IgD-negative memory B cell (primary cell): ENCODE data around the gene PPP2R5A. TPM values are rescaled to one million over a fixed set of nuclear protein-coding genes. Genes with fewer than 3 reads are reported as not detected.
A peak's percentile ranks its signal among the peaks of the same experiment; 100 is the strongest.

Source experiments
- H3K27ac Mint-ChIP-seq, 3 donors: one replicate each; pipeline ENCODE4 v1.8.0; 2020 to 2022; ENCODE audit warnings: mild to moderate bottlenecking in 3 of 3, mixed read lengths in 3 of 3, moderate library complexity in 1 of 3
- H3K27me3 Mint-ChIP-seq: one replicate; pipeline ENCODE4 v1.8.0; 2021; ENCODE audit warnings: mixed read lengths
- H3K36me3 Mint-ChIP-seq: one replicate; pipeline ENCODE4 v1.8.0; 2020; ENCODE audit warnings: mild to moderate bottlenecking, mixed read lengths
- H3K4me1 Mint-ChIP-seq, 3 donors: one replicate each; pipeline ENCODE4 v1.8.0; 2020 to 2022; ENCODE audit warnings: mixed read lengths in 3 of 3, mild to moderate bottlenecking in 1 of 3
- H3K4me3 Mint-ChIP-seq, 4 donors: one replicate each; pipeline ENCODE4 v1.8.0; 2020 to 2022; ENCODE audit warnings: mild to moderate bottlenecking in 4 of 4, mixed read lengths in 4 of 4, moderate library complexity in 3 of 4
- H3K9me3 Mint-ChIP-seq, 3 donors: one replicate each; pipeline ENCODE4 v1.8.0; 2020 to 2021; ENCODE audit warnings: mixed read lengths in 3 of 3, mild to moderate bottlenecking in 1 of 3
- polyA plus RNA-seq: library from polyadenylated mRNA; unstranded; fragments of 300-500 nt; fragmentation: Illumina TruSeq; gene quantifications from one replicate; pipeline ENCODE4 v1.2.3, GENCODE V29; 2021

The PPP2R5A gene
- polyA plus RNA-seq = 25.1 TPM

GRCh38 chr1:212284744-212285684 is at the start of gene PPP2R5A:
PPP2R5A (plus strand) TSS chr1:212285410; CDS start chr1:212286111, 701 bp downstream.
- Mint-ChIP-seq H3K4me1 (peaks cover 10 to 31% (median 13%) of the 10 kb centered on the region in 3 donors), H3K36me3 (no peaks in the 10 kb centered on the region), H3K27me3 (peaks cover 1% of the 10 kb centered on the region), H3K9me3 (no peaks in the 10 kb centered on the region), H3K4me3 (peak within 1 kb of the TSS; percentile 95 to 99 (median 96)), H3K27ac (peak within 1 kb of the TSS; percentile 95 to 99 (median 97))

GRCh38 chr1:212235857-212236256 is 49.4 kb upstream of the PPP2R5A start:
- no peak overlapping the region for H3K27ac Mint-ChIP-seq
- H3K36me3 Mint-ChIP-seq = peaks cover 3% of the 10 kb centered on the region
- peaks cover 13% of the 10 kb centered on the region for H3K27me3 Mint-ChIP-seq
- H3K9me3 Mint-ChIP-seq = no peaks in the 10 kb centered on the region
- H3K4me1 Mint-ChIP-seq = no peaks in the 10 kb centered on the region
- H3K4me3 Mint-ChIP-seq = no peak overlapping the region

GRCh38 chr1:212236664-212237220 is 48.5 kb upstream of the PPP2R5A start:
- no peak overlapping the region for H3K27ac Mint-ChIP-seq
- no peak overlapping the region for H3K4me3 Mint-ChIP-seq
- H3K27me3 Mint-ChIP-seq = peaks cover 14% of the 10 kb centered on the region
- H3K36me3 Mint-ChIP-seq = peaks cover 3% of the 10 kb centered on the region
- no peaks in the 10 kb centered on the region for H3K4me1 Mint-ChIP-seq
- H3K9me3 Mint-ChIP-seq = no peaks in the 10 kb centered on the region

GRCh38 chr1:212237651-212238050 is 47.6 kb upstream of the PPP2R5A start:
- no peaks in the 10 kb centered on the region for H3K4me1 Mint-ChIP-seq
- no peak overlapping the region for H3K4me3 Mint-ChIP-seq
- H3K36me3 Mint-ChIP-seq = peaks cover 3% of the 10 kb centered on the region
- H3K27me3 Mint-ChIP-seq = peaks cover 14% of the 10 kb centered on the region
- no peak overlapping the region for H3K27ac Mint-ChIP-seq
- no peaks in the 10 kb centered on the region for H3K9me3 Mint-ChIP-seq

- H3K27me3 Mint-ChIP-seq = peaks cover 10% of the 10 kb centered on the region
- H3K27ac Mint-ChIP-seq = no peak overlapping the region
- H3K4me3 Mint-ChIP-seq = no peak overlapping the region
- no peaks in the 10 kb centered on the region for H3K9me3 Mint-ChIP-seq
- no peaks in the 10 kb centered on the region for H3K4me1 Mint-ChIP-seq
- peaks cover 3% of the 10 kb centered on the region for H3K36me3 Mint-ChIP-seq
These were observed 46.7 kb upstream of the PPP2R5A start for GRCh38 chr1:212238552-212238951.

GRCh38 chr1:212241501-212241900 is 43.7 kb upstream of the PPP2R5A start:
- Mint-ChIP-seq H3K4me3 (no peak overlapping the region), H3K27me3 (peaks cover 5% of the 10 kb centered on the region), H3K9me3 (no peaks in the 10 kb centered on the region), H3K27ac (no peak overlapping the region), H3K4me1 (no peaks in the 10 kb centered on the region), H3K36me3 (peaks cover 1% of the 10 kb centered on the region)

GRCh38 chr1:212241957-212242287 is 43.3 kb upstream of the PPP2R5A start:
- Mint-ChIP-seq H3K9me3 (no peaks in the 10 kb centered on the region), H3K27me3 (peaks cover 5% of the 10 kb centered on the region), H3K4me3 (no peak overlapping the region), H3K27ac (no peak overlapping the region), H3K36me3 (peaks cover 1% of the 10 kb centered on the region), H3K4me1 (no peaks in the 10 kb centered on the region)

- H3K27me3 Mint-ChIP-seq = peaks cover 5% of the 10 kb centered on the region
- H3K36me3 Mint-ChIP-seq = no peaks in the 10 kb centered on the region
- no peaks in the 10 kb centered on the region for H3K4me1 Mint-ChIP-seq
- peak overlapping the region in 1 of 4 donors; percentile 30 for H3K4me3 Mint-ChIP-seq
- H3K9me3 Mint-ChIP-seq = no peaks in the 10 kb centered on the region
- no peak overlapping the region for H3K27ac Mint-ChIP-seq
These were observed 42.8 kb upstream of the PPP2R5A start for GRCh38 chr1:212242288-212242984.

- H3K4me1 Mint-ChIP-seq = no peaks in the 10 kb centered on the region
- no peaks in the 10 kb centered on the region for H3K36me3 Mint-ChIP-seq
- H3K27me3 Mint-ChIP-seq = peaks cover 5% of the 10 kb centered on the region
- no peak overlapping the region for H3K4me3 Mint-ChIP-seq
- H3K9me3 Mint-ChIP-seq = no peaks in the 10 kb centered on the region
- no peak overlapping the region for H3K27ac Mint-ChIP-seq
These were observed 42.3 kb upstream of the PPP2R5A start for GRCh38 chr1:212242985-212243308.

- peaks cover 2% of the 10 kb centered on the region for H3K36me3 Mint-ChIP-seq
- no peak overlapping the region for H3K4me3 Mint-ChIP-seq
- peaks cover 0 to 2% (median 0%) of the 10 kb centered on the region in 3 donors for H3K4me1 Mint-ChIP-seq
- peaks cover 0 to 2% (median 0%) of the 10 kb centered on the region in 3 donors for H3K9me3 Mint-ChIP-seq
- peaks cover 5% of the 10 kb centered on the region for H3K27me3 Mint-ChIP-seq
- peak overlapping the region in 1 of 3 donors; percentile 53 for H3K27ac Mint-ChIP-seq
These were observed 40.8 kb upstream of the PPP2R5A start for GRCh38 chr1:212244441-212244840.

- Mint-ChIP-seq H3K4me1 (peaks cover 0 to 4% (median 4%) of the 10 kb centered on the region in 3 donors), H3K27ac (no peak overlapping the region), H3K4me3 (no peak overlapping the region), H3K9me3 (peaks cover 0 to 2% (median 0%) of the 10 kb centered on the region in 3 donors), H3K36me3 (peaks cover 6% of the 10 kb centered on the region), H3K27me3 (peaks cover 2% of the 10 kb centered on the region)
These were observed 38.0 kb upstream of the PPP2R5A start for GRCh38 chr1:212247179-212247721.

- H3K36me3 Mint-ChIP-seq = peaks cover 6% of the 10 kb centered on the region
- peaks cover 1% of the 10 kb centered on the region for H3K27me3 Mint-ChIP-seq
- H3K4me1 Mint-ChIP-seq = peaks cover 0 to 8% (median 4%) of the 10 kb centered on the region in 3 donors
- no peak overlapping the region for H3K4me3 Mint-ChIP-seq
- no peak overlapping the region for H3K27ac Mint-ChIP-seq
- peaks cover 0 to 2% (median 0%) of the 10 kb centered on the region in 3 donors for H3K9me3 Mint-ChIP-seq
These were observed 37.2 kb upstream of the PPP2R5A start for GRCh38 chr1:212247988-212248387.

GRCh38 chr1:212254853-212255363 is 30.3 kb upstream of the PPP2R5A start:
- Mint-ChIP-seq H3K4me1 (peaks cover 31 to 38% (median 35%) of the 10 kb centered on the region in 3 donors), H3K27me3 (peaks cover 2% of the 10 kb centered on the region), H3K4me3 (peak overlapping the region in 2 of 4 donors; percentile 7 to 84), H3K36me3 (peaks cover 3% of the 10 kb centered on the region), H3K9me3 (no peaks in the 10 kb centered on the region), H3K27ac (peak overlapping the region in 2 of 3 donors; percentile 63 to 76)

- Mint-ChIP-seq H3K27me3 (peaks cover 2% of the 10 kb centered on the region), H3K27ac (peak overlapping the region; percentile 25 to 89 (median 53)), H3K4me3 (peak overlapping the region in 3 of 4 donors; percentile 30 to 84 (median 81)), H3K9me3 (no peaks in the 10 kb centered on the region), H3K4me1 (peaks cover 31 to 38% (median 32%) of the 10 kb centered on the region in 3 donors), H3K36me3 (peaks cover 3% of the 10 kb centered on the region)
These were observed 29.4 kb upstream of the PPP2R5A start for GRCh38 chr1:212255705-212256307.
